ENCODE measurements around the gene ZNF318.

GRCh38 chr6:43347444-43347843 is 22.0 kb downstream of the ZNF318 start:
- TF ChIP-seq POLR2AphosphoS5 (IDR thresholded peaks at IDR 0.05; ENCODE audit: low read depth, low read length) (no peak), POLR2A (IDR thresholded peaks at IDR 0.05; ENCODE audit: low read depth, low read length) (no peak), TAF1 (IDR thresholded peaks at IDR 0.05; ENCODE audit: borderline replicate concordance, low read depth, low read length) (no peak)

All from GM12892 (cell line).